ENCODE results near the gene DNAL4.

DNAL4 gene

GRCh38 chr22:38755911-38756532 is 37.9 kb downstream of the DNAL4 start, which contains the start of gene SUN2:
Gene SUN2 (minus strand): TSS chr22:38755998. CDS start chr22:38752628, 3,370 bp downstream.
- no peaks in the 10 kb centered on the region for H3K9me3 ChIP-seq
- in situ Hi-C loops (cut with MboI; ENCODE audit: low sequenced_read_pairs), result no loop called here
- peak; percentile 72 to 93 for DNase-seq (ENCODE audit: low spot score in 2 of 2)
- no peaks in the 10 kb centered on the region for H3K27me3 ChIP-seq (ENCODE audit: low read depth)
- peak within 1 kb of the TSS; percentile 56 for H3K4me3 ChIP-seq
- peaks cover 19% of the 10 kb centered on the region for H3K4me1 ChIP-seq
- H3K36me3 ChIP-seq (replicated peaks), result peaks cover 16% of the 10 kb centered on the region

GRCh38 chr22:38755155-38755910 is 38.6 kb downstream of the DNAL4 start:
- Histone ChIP-seq H3K9me3 (no peaks in the 10 kb centered on the region), H3K36me3 (replicated peaks) (peaks cover 23% of the 10 kb centered on the region), H3K4me1 (peaks cover 19% of the 10 kb centered on the region), H3K4me3 (peak overlapping the region; percentile 48), H3K27me3 (ENCODE audit: low read depth) (no peaks in the 10 kb centered on the region)
- DNase-seq (ENCODE audit: low spot score in 2 of 2), result peak; percentile 33 to 54
- in situ Hi-C loops (cut with MboI; ENCODE audit: low sequenced_read_pairs), result no loop called here

GRCh38 chr22:38754751-38755154 is 39.2 kb downstream of the DNAL4 start:
- H3K4me3 ChIP-seq, result peak overlapping the region; percentile 48

GRCh38 chr22:38753948-38754750 is 39.8 kb downstream of the DNAL4 start:
- DNase-seq (ENCODE audit: low spot score in 2 of 2), result peak; percentile 17 to 51
- H3K4me3 ChIP-seq, result peak overlapping the region; percentile 48
- peaks cover 19% of the 10 kb centered on the region for H3K4me1 ChIP-seq

More at GRCh38 chr22:38754751-38755154, 39.2 kb downstream of the DNAL4 start:
- no peaks in the 10 kb centered on the region for H3K9me3 ChIP-seq
- DNase-seq (ENCODE audit: low spot score in 2 of 2), result peak; percentile 20 to 37
- in situ Hi-C loops (cut with MboI; ENCODE audit: low sequenced_read_pairs), result no loop called here
- peaks cover 19% of the 10 kb centered on the region for H3K4me1 ChIP-seq
- H3K36me3 ChIP-seq (replicated peaks), result peaks cover 29% of the 10 kb centered on the region
- no peaks in the 10 kb centered on the region for H3K27me3 ChIP-seq (ENCODE audit: low read depth)

GRCh38 chr22:38751422-38752346 is 42.3 kb downstream of the DNAL4 start:
- H3K27me3 ChIP-seq (ENCODE audit: low read depth), result no peaks in the 10 kb centered on the region
- H3K36me3 ChIP-seq (replicated peaks), result peaks cover 52% of the 10 kb centered on the region
- no peak overlapping the region for H3K4me3 ChIP-seq
- no peaks in the 10 kb centered on the region for H3K9me3 ChIP-seq
- H3K4me1 ChIP-seq, result peaks cover 10% of the 10 kb centered on the region
- DNase-seq (ENCODE audit: low spot score in 2 of 2), result no peak
- in situ Hi-C loops (cut with MboI; ENCODE audit: low sequenced_read_pairs), result no loop called here

More at GRCh38 chr22:38753948-38754750, 39.8 kb downstream of the DNAL4 start:
- in situ Hi-C loops (cut with MboI; ENCODE audit: low sequenced_read_pairs), result no loop called here
- H3K27me3 ChIP-seq (ENCODE audit: low read depth), result no peaks in the 10 kb centered on the region
- peaks cover 35% of the 10 kb centered on the region for H3K36me3 ChIP-seq (replicated peaks)
- H3K9me3 ChIP-seq, result no peaks in the 10 kb centered on the region

- no peaks in the 10 kb centered on the region for H3K27me3 ChIP-seq (ENCODE audit: low read depth)
- H3K4me1 ChIP-seq, result peaks cover 5% of the 10 kb centered on the region
- DNase-seq (ENCODE audit: low spot score in 2 of 2), result no peak
- no peak overlapping the region for H3K4me3 ChIP-seq
- no peaks in the 10 kb centered on the region for H3K9me3 ChIP-seq
- H3K36me3 ChIP-seq (replicated peaks), result peaks cover 57% of the 10 kb centered on the region
- in situ Hi-C loops (cut with MboI; ENCODE audit: low sequenced_read_pairs), result no loop called here
Measured at GRCh38 chr22:38751066-38751421, 42.9 kb downstream of the DNAL4 start.

GRCh38 chr22:38750638-38751037 is 43.3 kb downstream of the DNAL4 start:
- no peak overlapping the region for H3K4me3 ChIP-seq
- no peaks in the 10 kb centered on the region for H3K9me3 ChIP-seq
- in situ Hi-C loops (cut with MboI; ENCODE audit: low sequenced_read_pairs), result no loop called here
- no peak for DNase-seq (ENCODE audit: low spot score in 2 of 2)
- H3K4me1 ChIP-seq, result peaks cover 5% of the 10 kb centered on the region
- peaks cover 58% of the 10 kb centered on the region for H3K36me3 ChIP-seq (replicated peaks)
- H3K27me3 ChIP-seq (ENCODE audit: low read depth), result no peaks in the 10 kb centered on the region

- Histone ChIP-seq H3K9me3 (no peaks in the 10 kb centered on the region), H3K36me3 (replicated peaks) (peaks cover 62% of the 10 kb centered on the region), H3K4me1 (peaks cover 5% of the 10 kb centered on the region), H3K27me3 (ENCODE audit: low read depth) (no peaks in the 10 kb centered on the region), H3K4me3 (no peak overlapping the region)
- in situ Hi-C loops (cut with MboI; ENCODE audit: low sequenced_read_pairs), result no loop called here
- DNase-seq (ENCODE audit: low spot score in 2 of 2), result no peak
Measured at GRCh38 chr22:38750104-38750503, 43.8 kb downstream of the DNAL4 start.

GRCh38 chr22:38748487-38749136 is 45.3 kb downstream of the DNAL4 start:
- H3K36me3 ChIP-seq (replicated peaks), result peaks cover 74% of the 10 kb centered on the region
- in situ Hi-C loops (cut with MboI; ENCODE audit: low sequenced_read_pairs), result no loop called here
- no peak overlapping the region for H3K4me3 ChIP-seq
- no peaks in the 10 kb centered on the region for H3K27me3 ChIP-seq (ENCODE audit: low read depth)
- no peaks in the 10 kb centered on the region for H3K4me1 ChIP-seq
- DNase-seq (ENCODE audit: low spot score in 2 of 2), result no peak
- no peaks in the 10 kb centered on the region for H3K9me3 ChIP-seq

GRCh38 chr22:38745676-38746460 is 48.1 kb downstream of the DNAL4 start:
- no peaks in the 10 kb centered on the region for H3K9me3 ChIP-seq
- in situ Hi-C loops (cut with MboI; ENCODE audit: low sequenced_read_pairs), result no loop called here
- H3K36me3 ChIP-seq (replicated peaks), result peaks cover 81% of the 10 kb centered on the region

GRCh38 chr22:38744981-38745380 is 49.0 kb downstream of the DNAL4 start:
- Histone ChIP-seq H3K4me3 (no peak overlapping the region), H3K36me3 (replicated peaks) (peaks cover 81% of the 10 kb centered on the region), H3K9me3 (no peaks in the 10 kb centered on the region), H3K27me3 (ENCODE audit: low read depth) (no peaks in the 10 kb centered on the region), H3K4me1 (no peaks in the 10 kb centered on the region)
- DNase-seq (ENCODE audit: low spot score in 2 of 2), result no peak
- in situ Hi-C loops (cut with MboI; ENCODE audit: low sequenced_read_pairs), result no loop called here

More at GRCh38 chr22:38745676-38746460, 48.1 kb downstream of the DNAL4 start:
- no peaks in the 10 kb centered on the region for H3K27me3 ChIP-seq (ENCODE audit: low read depth)
- H3K4me3 ChIP-seq, result no peak overlapping the region
- DNase-seq (ENCODE audit: low spot score in 2 of 2), result no peak
- no peaks in the 10 kb centered on the region for H3K4me1 ChIP-seq
